B cell (primary cell): ENCODE measurements around the gene PMVK. TPM values are rescaled to one million over a fixed set of nuclear protein-coding genes. Genes with fewer than 3 reads are reported as not detected.
"Not testable (repeated sequence)": the region's sequence is repeated elsewhere in the genome, so short reads cannot be mapped to it uniquely, and the experiment has no call there.

Source experiments
- ATAC-seq: fragments of 200-7000 bp; cut with Tn5 transposase; one replicate; pipeline ENCODE4 v1.10.0; 2021; ENCODE audit warnings: low read depth, mild to moderate bottlenecking, moderate number of reproducible peaks, moderate library complexity
- CTCF ChIA-PET: fragments of 350-600 bp; sonication (Branson Sonifier 250); formaldehyde crosslinking; loops from one replicate; lab custom pipeline; 2021; ENCODE audit warnings: antibody characterized with exemption, inconsistent platforms; lab: Charles Lee
- POLR2A ChIA-PET: fragments of 350-600 bp; sonication (Branson Sonifier 250); formaldehyde crosslinking; loops from one replicate; lab custom pipeline; 2021; ENCODE audit warnings: antibody characterized with exemption; lab: Charles Lee
- DNase-seq: peaks from one replicate; pipeline ENCODE4 v3.0.0; 2013
- H2AFZ ChIP-seq: 2 replicates; pipeline ENCODE4 v1.6.1; 2012; ENCODE audit warnings: mild to moderate bottlenecking, low read depth, low read length; ENCODE audit not compliant: insufficient read depth, poor library complexity, severe bottlenecking
- H3K27ac ChIP-seq, 2 donors: 1 replicate in 1 of 2; 2 replicates in 1 of 2; pipeline ENCODE4 v1.5.1; 2012 to 2013; ENCODE audit warnings: low read length in 2 of 2, mild to moderate bottlenecking in 2 of 2, moderate library complexity in 1 of 2
- H3K27me3 ChIP-seq, 4 experiments: fragments of 200-600 bp in 1 of 4; sonication (generic) in 1 of 4; replicated peaks in 1 of 4; 1 replicate in 2 of 4; 2 replicates in 2 of 4; pipeline versions ENCODE4 v1.6.1 to v1.7.0; 2013 to 2016; ENCODE audit warnings: low read length in 3 of 4, mild to moderate bottlenecking in 2 of 4, mixed read lengths in 1 of 4, moderate library complexity in 1 of 4; ENCODE audit not compliant: insufficient read depth in 4 of 4, control insufficient read depth in 3 of 4; ENCODE audit errors: control extremely low read depth in 1 of 4
- H3K36me3 ChIP-seq, 2 experiments: replicated peaks in 1 of 2; 1 replicate in 1 of 2; 2 replicates in 1 of 2; pipeline versions ENCODE4 v1.6.1 to v1.7.1; 2013; ENCODE audit warnings: low read length in 1 of 2; ENCODE audit not compliant: insufficient read depth in 2 of 2, control insufficient read depth in 1 of 2; ENCODE audit errors: control extremely low read depth in 1 of 2, extremely low read depth in 1 of 2
- H3K4me1 ChIP-seq, 2 donors: fragments of 200-600 bp in 1 of 2; sonication (generic) in 1 of 2; 1 replicate in 1 of 2; 2 replicates in 1 of 2; pipeline versions ENCODE4 v1.5.1 to v1.6.1; 2013 to 2017; ENCODE audit warnings: low read length in 2 of 2; ENCODE audit not compliant: control insufficient read depth in 2 of 2, insufficient read depth in 2 of 2
- H3K4me2 ChIP-seq: replicated peaks from 2 replicates; pipeline ENCODE3; 2012; ENCODE audit warnings: mild to moderate bottlenecking, low read depth, low read length; ENCODE audit not compliant: poor library complexity, severe bottlenecking
- H3K4me3 ChIP-seq, 5 experiments: fragments of 200-600 bp in 1 of 5; sonication (generic) in 1 of 5; 1 replicate in 3 of 5; 2 replicates in 2 of 5; pipeline versions ENCODE4 v1.5.1 to v1.7.0; 2011 to 2016; ENCODE audit warnings: low read length in 4 of 5, mild to moderate bottlenecking in 4 of 5, low read depth in 2 of 5, control low read depth in 1 of 5, moderate library complexity in 1 of 5; ENCODE audit not compliant: insufficient read depth in 1 of 5; ENCODE audit errors: control extremely low read depth in 1 of 5, extremely low read depth in 1 of 5
- H3K79me2 ChIP-seq: fragments of 200-600 bp; sonication (generic); one replicate; pipeline ENCODE4 v1.6.0; 2016; ENCODE audit warnings: low read length; ENCODE audit not compliant: control insufficient read depth, insufficient read depth
- H3K9ac ChIP-seq: fragments of 200-600 bp; sonication (generic); 2 replicates; pipeline ENCODE4 v1.6.1; 2017; ENCODE audit warnings: mild to moderate bottlenecking, low read length, moderate library complexity
- H3K9me3 ChIP-seq, 3 donors: one replicate each; pipeline versions ENCODE4 v1.6.1 to v1.7.1; 2013; ENCODE audit warnings: low read length in 2 of 3; ENCODE audit not compliant: control insufficient read depth in 2 of 3, insufficient read depth in 1 of 3; ENCODE audit errors: control extremely low read depth in 1 of 3
- H4K20me1 ChIP-seq: 2 replicates; pipeline ENCODE4 v1.6.0; 2012; ENCODE audit warnings: mild to moderate bottlenecking, low read length; ENCODE audit not compliant: insufficient read depth, control insufficient read depth, poor library complexity, severe bottlenecking
- H3K27ac Mint-ChIP-seq: one replicate; pipeline ENCODE4 v1.8.0; 2021; ENCODE audit warnings: mixed read lengths
- H3K27me3 Mint-ChIP-seq: one replicate; pipeline ENCODE4 v1.8.0; 2021; ENCODE audit warnings: mixed read lengths
- H3K4me1 Mint-ChIP-seq: one replicate; pipeline ENCODE4 v1.8.0; 2021; ENCODE audit warnings: mixed read lengths
- H3K4me3 Mint-ChIP-seq: one replicate; pipeline ENCODE4 v1.8.0; 2021; ENCODE audit warnings: mixed read lengths
- H3K9me3 Mint-ChIP-seq: one replicate; pipeline ENCODE4 v1.8.0; 2022; ENCODE audit warnings: mixed read lengths; ENCODE audit not compliant: insufficient read depth
- EZH2 ChIP-seq: IDR thresholded peaks from 2 replicates; pipeline ENCODE4 v1.6.1; 2012; ENCODE audit warnings: borderline replicate concordance, low read depth, mild to moderate bottlenecking, moderate library complexity, low read length; ENCODE audit not compliant: insufficient read depth, poor library complexity, severe bottlenecking
- WGBS: methylation state at CpG from one replicate; pipeline ENCODE4 v1.1.5; 2013; ENCODE audit warnings: missing lambda C conversion rate; ENCODE audit not compliant: insufficient coverage; 5-methylcytosine and 5-hydroxymethylcytosine counted together
- intact Hi-C: fragments of 100-400 bp; cut with micrococcal nuclease; formaldehyde crosslinking; loops from one replicate; pipeline ENCODE4 v1.10.0; 2022
- polyA plus RNA-seq: library from polyadenylated mRNA; depleted of rRNA; stranded (reverse); fragments of >200 nt; gene quantifications from 2 replicates; pipeline ENCODE4 v1.2.3, GENCODE V29; 2012
- total RNA-seq, 2 donors: library from RNA; stranded (reverse); fragments of 120-200 nt in 1 of 2; gene quantifications; 1 replicate in 1 of 2; 2 replicates in 1 of 2; pipeline versions ENCODE4 v1.2.3 to v1.2.4, GENCODE V29; 2013 to 2022
- TF ChIP-seq, protein P1 (sequence below): fragments of 200-600 bp; IDR thresholded peaks from one replicate; pipeline ENCODE4 v1.8.0; 2022; ENCODE audit warnings: antibody characterized with exemption, mild to moderate bottlenecking

PMVK gene
- total and polyA plus RNA-seq, 2 donors (not counting 1 experiment from before 2014, with no cell fraction given) = 15.0 to 15.4 TPM

DNA sequence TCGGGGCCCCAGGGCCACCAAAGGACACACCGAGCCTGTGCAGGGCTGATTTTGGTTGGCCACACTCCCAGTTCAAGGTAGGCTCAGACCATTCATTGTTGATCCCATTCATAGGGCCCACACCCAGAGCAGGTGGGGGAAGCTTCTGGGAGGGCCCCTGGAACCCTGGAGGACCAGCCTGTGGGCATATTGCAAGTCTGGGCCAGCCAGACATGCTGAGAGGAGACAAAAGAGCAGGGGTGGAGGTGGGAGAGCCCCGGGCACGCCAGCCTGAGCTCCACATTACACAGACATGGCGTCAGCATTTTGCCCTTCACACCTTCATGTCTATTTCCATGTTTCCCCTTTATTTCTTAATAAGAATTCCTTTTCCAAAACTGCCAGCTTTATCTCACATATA, 25.7 kb downstream of the PMVK start:
- no peak overlapping the region for H3K4me3 ChIP-seq
- H3K27me3 ChIP-seq = no peaks in the 10 kb centered on the region
- intact Hi-C loops = no loop called here
- no peaks in the 10 kb centered on the region for H3K4me1 ChIP-seq
- TF ChIP-seq, protein P1, sequence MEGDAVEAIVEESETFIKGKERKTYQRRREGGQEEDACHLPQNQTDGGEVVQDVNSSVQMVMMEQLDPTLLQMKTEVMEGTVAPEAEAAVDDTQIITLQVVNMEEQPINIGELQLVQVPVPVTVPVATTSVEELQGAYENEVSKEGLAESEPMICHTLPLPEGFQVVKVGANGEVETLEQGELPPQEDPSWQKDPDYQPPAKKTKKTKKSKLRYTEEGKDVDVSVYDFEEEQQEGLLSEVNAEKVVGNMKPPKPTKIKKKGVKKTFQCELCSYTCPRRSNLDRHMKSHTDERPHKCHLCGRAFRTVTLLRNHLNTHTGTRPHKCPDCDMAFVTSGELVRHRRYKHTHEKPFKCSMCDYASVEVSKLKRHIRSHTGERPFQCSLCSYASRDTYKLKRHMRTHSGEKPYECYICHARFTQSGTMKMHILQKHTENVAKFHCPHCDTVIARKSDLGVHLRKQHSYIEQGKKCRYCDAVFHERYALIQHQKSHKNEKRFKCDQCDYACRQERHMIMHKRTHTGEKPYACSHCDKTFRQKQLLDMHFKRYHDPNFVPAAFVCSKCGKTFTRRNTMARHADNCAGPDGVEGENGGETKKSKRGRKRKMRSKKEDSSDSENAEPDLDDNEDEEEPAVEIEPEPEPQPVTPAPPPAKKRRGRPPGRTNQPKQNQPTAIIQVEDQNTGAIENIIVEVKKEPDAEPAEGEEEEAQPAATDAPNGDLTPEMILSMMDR = no peak
- no peak for TF ChIP-seq EZH2
- no peaks in the 10 kb centered on the region for H4K20me1 ChIP-seq
- no peaks in the 10 kb centered on the region for H3K36me3 ChIP-seq
- no peak for DNase-seq
- H3K9ac ChIP-seq = no peak overlapping the region
- Mint-ChIP-seq H3K4me3 (no peak overlapping the region), H3K4me1 (no peaks in the 10 kb centered on the region), H3K9me3 (no peaks in the 10 kb centered on the region), H3K27ac (no peak overlapping the region), H3K27me3 (no peaks in the 10 kb centered on the region)
- H3K4me2 ChIP-seq = no peak overlapping the region
- H2AFZ ChIP-seq = no peak overlapping the region
- 96% methylated on average over 5 of the region's 5 CpGs for WGBS
- H3K79me2 ChIP-seq = no peaks in the 10 kb centered on the region
- ChIA-PET CTCF (no interaction called here), POLR2A (no interaction called here)
- no peak for ATAC-seq
- no peaks in the 10 kb centered on the region for H3K9me3 ChIP-seq
- no peak overlapping the region for H3K27ac ChIP-seq

DNA sequence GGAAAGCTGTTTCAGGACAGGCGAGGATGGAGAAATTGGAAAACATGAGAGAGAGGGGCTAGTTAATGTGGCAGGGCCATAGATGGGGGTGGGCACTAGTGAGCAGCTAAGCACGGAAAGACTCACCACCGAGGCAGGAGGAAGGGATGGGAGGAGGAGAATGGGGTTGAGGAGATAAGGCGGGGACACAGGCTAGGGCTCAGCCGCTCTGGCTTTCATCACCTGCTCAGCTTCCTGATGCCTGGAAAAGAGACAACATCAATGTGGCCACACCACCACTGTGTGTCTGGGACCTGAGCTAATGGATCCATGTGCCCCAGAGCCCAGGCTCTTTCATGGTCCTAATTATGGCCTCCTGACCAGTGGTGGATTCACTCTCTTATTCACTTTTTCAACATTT, 27.6 kb downstream of the PMVK start:
- no peaks in the 10 kb centered on the region for H3K36me3 ChIP-seq
- no peak for ATAC-seq
- Mint-ChIP-seq H3K4me3 (no peak overlapping the region), H3K27ac (no peak overlapping the region), H3K4me1 (no peaks in the 10 kb centered on the region), H3K9me3 (no peaks in the 10 kb centered on the region), H3K27me3 (no peaks in the 10 kb centered on the region)
- no peaks in the 10 kb centered on the region for H3K4me1 ChIP-seq
- no peak overlapping the region for H3K4me3 ChIP-seq
- ChIA-PET CTCF (interaction anchor here (1.2 kb wide), 1 partner anchor 12 kb away, joined by 3 read pairs; no protein-coding TSS in a partner anchor), POLR2A (interaction anchor here (0.5 kb wide), 1 partner anchor 65 kb away, joined by 6 read pairs; no protein-coding TSS in a partner anchor)
- H3K79me2 ChIP-seq = no peaks in the 10 kb centered on the region
- H3K9ac ChIP-seq = no peak overlapping the region
- no peak overlapping the region for H3K4me2 ChIP-seq
- no peaks in the 10 kb centered on the region for H4K20me1 ChIP-seq
- H2AFZ ChIP-seq = no peak overlapping the region
- H3K9me3 ChIP-seq = no peaks in the 10 kb centered on the region
- intact Hi-C loops = no loop called here
- DNase-seq = no peak
- 97% methylated on average over 5 of the region's 5 CpGs for WGBS
- TF ChIP-seq, protein P1 = no peak
- TF ChIP-seq EZH2 = no peak
- H3K27ac ChIP-seq = no peak overlapping the region
- no peaks in the 10 kb centered on the region for H3K27me3 ChIP-seq

DNA sequence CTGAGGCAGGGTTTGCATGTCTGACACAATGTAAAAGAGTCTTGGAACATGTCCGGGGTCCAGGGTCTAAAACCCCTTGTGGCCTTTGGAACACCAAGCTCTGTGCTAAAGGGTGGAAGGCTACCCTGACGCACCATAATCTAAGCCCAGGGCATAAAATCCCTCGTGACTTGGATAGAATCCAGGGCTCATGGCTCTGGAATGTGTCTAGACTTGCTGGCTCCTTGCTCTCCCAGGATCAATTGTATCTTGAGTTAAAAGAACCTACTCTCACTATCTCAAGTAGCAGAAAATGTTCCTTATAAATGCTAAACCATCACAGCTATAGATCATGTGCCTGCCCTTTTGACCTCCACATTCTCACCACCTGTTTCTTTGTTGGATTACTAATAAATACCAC, 28.4 kb downstream of the PMVK start:
- CTCF ChIA-PET, H3K27me3 ChIP-seq, H3K27ac Mint-ChIP-seq, H3K27me3 Mint-ChIP-seq, H3K27ac ChIP-seq, DNase-seq, H3K9me3 ChIP-seq, H3K9me3 Mint-ChIP-seq, H3K4me2 ChIP-seq, H3K4me1 Mint-ChIP-seq, H3K36me3 ChIP-seq, H3K4me1 ChIP-seq, H4K20me1 ChIP-seq, H3K4me3 ChIP-seq, H3K4me3 Mint-ChIP-seq, H2AFZ ChIP-seq, ATAC-seq, H3K79me2 ChIP-seq, H3K9ac ChIP-seq, intact Hi-C loops: not testable (repeated sequence)
- POLR2A ChIA-PET = interaction anchor here (0.5 kb wide), 1 partner anchor 65 kb away, joined by 6 read pairs; no protein-coding TSS in a partner anchor
- no CpG with 5 or more reads among the region's 3 CpGs for WGBS
